ENCODE results near the gene CSAG2. TPM values are rescaled to one million over a fixed set of nuclear protein-coding genes. Genes with fewer than 3 reads are reported as not detected.
"Not testable (repeated sequence)": the region's sequence is repeated elsewhere in the genome, so short reads cannot be mapped to it uniquely, and the experiment has no call there.

The CSAG2 gene, protein sequence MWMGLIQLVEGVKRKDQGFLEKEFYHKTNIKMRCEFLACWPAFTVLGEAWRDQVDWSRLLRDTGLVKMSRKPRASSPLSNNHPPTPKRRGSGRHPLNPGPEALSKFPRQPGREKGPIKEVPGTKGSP
- total RNA-seq (2014; rRNA removed; shearing (Covaris generic); ENCODE audit: low replicate concordance), result not detected in 2 replicates

DNA sequence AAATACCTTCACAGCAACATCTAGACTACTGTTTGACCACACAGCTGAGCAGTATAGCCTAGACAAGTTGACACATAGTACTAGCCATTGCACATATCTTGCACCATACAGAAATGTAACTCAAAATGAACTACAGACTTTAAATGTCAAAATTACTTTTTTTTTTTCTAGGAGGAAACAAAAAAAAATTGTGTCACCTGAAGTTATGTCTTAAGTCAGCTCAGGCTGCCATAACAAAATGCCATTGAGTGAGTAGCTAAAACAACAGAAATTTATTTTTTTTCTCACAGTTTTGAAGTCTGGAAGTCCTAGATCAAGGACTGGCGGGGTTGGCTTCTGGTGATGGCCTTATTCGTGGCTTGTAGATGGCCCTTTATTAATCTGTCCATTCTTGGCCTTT lies at the start of gene CSAG2:
Gene CSAG2 (minus strand): TSS at position 101 of the 400 bp plus-strand sequence. CDS start 161 bp downstream, outside the sequence.
- in situ Hi-C loops (cut with HindIII; ENCODE audit: low pct_unique_long_range_greater_than_20kb, low sequenced_read_pairs); DNase-seq (ENCODE audit: low read depth): not testable (repeated sequence)

DNA sequence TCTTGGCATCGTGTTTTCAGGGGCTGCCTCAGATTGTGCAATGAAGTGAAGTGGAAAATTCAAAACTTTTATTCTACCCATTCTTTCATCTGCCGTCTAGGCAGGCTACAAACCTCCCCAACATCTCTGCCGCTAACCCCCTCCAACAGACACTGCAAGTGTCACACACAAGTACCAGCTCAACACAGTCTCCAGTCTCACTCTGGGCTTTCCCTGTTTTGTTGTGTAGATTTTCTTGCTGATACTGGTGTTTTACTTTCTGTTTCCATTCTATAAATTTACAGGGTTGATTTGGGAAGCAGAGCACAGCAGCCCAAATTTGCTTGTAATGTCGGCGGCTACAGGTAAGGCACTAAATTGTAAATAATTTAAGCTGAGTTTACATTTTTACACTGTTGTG lies 45.8 kb upstream of the CSAG2 start:
- in situ Hi-C loops (cut with HindIII; ENCODE audit: low pct_unique_long_range_greater_than_20kb, low sequenced_read_pairs), result not testable (repeated sequence)

DNA sequence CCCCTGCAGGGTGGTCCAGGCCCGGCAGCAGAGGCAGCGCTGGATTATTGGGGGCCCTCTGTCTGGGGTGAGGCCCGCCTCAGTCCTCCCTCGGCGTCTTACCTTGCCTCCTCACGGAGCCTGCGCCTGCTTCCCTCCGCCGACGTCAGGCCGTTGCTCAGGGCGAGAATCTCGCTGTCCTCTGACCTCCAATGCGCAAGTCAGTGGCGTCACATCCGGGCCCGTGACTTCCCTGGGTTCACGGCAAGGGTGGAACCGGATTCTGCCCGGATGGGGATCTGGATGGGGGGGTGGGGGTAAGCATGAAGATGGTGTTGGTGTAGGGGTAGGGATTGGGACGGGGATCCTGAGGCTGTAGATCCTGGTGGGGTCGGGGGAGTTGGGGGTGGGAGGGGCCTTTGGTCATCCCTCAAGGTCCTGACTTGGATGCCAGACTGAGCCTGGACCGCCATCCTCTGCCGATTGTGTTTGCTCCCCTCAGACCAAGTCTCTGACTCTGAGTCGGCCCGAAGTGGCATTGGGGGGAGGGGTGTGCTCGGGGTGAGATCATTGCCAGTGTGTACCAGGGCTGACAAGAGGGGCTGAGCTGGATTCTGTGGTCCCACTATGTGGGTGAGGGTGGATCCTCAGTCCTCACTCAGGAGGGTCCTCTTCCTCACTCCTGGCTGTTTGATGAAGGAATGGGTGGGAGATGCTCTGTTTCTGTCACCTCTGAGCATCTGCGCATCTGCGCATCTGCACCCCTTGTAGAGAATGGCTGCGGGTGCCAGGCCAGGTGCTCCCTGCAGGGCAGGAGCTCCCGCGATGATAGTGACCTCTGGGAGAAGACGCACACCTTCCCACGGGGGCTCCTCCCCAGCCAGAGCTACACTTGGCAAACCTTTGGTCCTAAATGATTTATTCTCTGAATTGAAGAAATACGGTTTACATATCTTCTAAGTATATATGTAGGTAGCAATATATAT lies 44.9 kb upstream of the CSAG2 start, which contains the start of gene MAGEA2:
Gene MAGEA2 (minus strand): TSS at position 157 of the 965 bp plus-strand sequence. CDS start 2,479 bp downstream, outside the sequence.
- in situ Hi-C loops (cut with HindIII; ENCODE audit: low pct_unique_long_range_greater_than_20kb, low sequenced_read_pairs); DNase-seq (ENCODE audit: low read depth): not testable (repeated sequence)

More for the DNA sequence above, 45.8 kb upstream of the CSAG2 start:
- DNase-seq (ENCODE audit: low read depth), result not testable (repeated sequence)

DNA sequence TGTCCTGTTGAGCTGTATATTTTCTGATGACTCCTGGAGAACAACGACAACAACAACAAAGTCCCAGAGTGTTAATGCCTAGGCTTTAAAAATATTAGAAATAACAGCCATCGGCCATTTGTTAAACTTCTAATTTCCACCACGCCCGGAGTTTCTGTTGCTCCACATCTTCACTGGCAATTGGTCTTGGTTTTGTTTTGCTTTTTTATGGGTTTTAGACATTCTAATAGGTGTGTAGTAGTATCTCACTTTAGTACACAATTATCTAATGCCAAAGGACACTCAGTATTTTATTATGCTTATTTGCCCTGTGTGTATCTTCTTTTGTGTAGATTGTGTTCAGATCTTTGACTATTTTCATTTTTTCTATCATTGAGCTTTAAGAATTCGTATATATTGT lies 29.5 kb upstream of the CSAG2 start:
- no peak for DNase-seq (ENCODE audit: low read depth)
- in situ Hi-C loops (cut with HindIII; ENCODE audit: low pct_unique_long_range_greater_than_20kb, low sequenced_read_pairs), result no loop called here

DNA sequence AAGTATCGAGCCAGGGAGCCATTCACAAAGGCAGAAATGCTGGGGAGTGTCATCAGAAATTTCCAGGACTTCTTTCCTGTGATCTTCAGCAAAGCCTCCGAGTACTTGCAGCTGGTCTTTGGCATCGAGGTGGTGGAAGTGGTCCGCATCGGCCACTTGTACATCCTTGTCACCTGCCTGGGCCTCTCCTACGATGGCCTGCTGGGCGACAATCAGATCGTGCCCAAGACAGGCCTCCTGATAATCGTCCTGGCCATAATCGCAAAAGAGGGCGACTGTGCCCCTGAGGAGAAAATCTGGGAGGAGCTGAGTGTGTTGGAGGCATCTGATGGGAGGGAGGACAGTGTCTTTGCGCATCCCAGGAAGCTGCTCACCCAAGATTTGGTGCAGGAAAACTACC lies 27.5 kb upstream of the CSAG2 start:
- DNase-seq (ENCODE audit: low read depth); in situ Hi-C loops (cut with HindIII; ENCODE audit: low pct_unique_long_range_greater_than_20kb, low sequenced_read_pairs): not testable (repeated sequence)

DNA sequence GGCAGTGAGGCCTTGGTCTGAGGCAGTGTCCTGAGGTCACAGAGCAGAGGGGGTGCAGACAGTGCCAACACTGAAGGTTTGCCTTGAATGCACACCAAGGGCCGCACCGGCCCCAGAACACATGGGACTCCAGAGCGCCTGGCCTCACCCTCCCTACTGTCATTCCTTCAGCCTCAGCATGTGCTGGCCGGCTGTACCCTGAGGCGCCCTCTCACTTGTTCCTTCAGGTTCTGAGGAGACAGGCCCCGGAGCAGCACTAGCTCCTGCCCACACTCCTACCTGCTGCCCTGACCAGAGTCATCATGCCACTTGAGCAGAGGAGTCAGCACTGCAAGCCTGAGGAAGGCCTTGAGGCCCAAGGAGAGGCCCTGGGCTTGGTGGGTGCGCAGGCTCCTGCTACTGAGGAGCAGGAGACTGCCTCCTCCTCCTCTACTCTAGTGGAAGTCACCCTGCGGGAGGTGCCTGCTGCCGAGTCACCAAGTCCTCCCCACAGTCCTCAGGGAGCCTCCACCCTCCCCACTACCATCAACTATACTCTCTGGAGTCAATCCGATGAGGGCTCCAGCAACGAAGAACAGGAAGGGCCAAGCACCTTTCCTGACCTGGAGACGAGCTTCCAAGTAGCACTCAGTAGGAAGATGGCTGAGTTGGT lies 26.9 kb upstream of the CSAG2 start:
- DNase-seq (ENCODE audit: low read depth), result no peak
- in situ Hi-C loops (cut with HindIII; ENCODE audit: low pct_unique_long_range_greater_than_20kb, low sequenced_read_pairs), result no loop called here

DNA sequence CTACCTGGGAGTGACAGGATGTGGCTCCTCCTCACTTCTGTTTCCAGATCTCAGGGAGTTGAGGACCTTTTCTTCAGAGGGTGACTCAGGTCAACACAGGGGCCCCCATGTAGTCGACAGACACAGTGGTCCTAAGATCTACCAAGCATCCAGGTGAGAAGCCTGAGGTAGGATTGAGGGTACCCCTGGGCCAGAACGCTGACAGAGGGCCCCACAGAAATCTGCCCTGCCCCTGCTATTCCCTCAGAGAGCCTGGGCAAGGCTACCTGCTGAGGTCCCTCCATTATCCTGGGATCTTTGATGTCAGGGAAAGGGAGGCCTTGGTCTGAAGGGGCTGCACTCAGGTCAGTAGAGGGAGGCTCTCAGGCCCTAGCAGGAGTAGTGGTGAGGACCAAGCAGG lies 26.0 kb upstream of the CSAG2 start:
- in situ Hi-C loops (cut with HindIII; ENCODE audit: low pct_unique_long_range_greater_than_20kb, low sequenced_read_pairs), result no loop called here
- DNase-seq (ENCODE audit: low read depth), result no peak

DNA sequence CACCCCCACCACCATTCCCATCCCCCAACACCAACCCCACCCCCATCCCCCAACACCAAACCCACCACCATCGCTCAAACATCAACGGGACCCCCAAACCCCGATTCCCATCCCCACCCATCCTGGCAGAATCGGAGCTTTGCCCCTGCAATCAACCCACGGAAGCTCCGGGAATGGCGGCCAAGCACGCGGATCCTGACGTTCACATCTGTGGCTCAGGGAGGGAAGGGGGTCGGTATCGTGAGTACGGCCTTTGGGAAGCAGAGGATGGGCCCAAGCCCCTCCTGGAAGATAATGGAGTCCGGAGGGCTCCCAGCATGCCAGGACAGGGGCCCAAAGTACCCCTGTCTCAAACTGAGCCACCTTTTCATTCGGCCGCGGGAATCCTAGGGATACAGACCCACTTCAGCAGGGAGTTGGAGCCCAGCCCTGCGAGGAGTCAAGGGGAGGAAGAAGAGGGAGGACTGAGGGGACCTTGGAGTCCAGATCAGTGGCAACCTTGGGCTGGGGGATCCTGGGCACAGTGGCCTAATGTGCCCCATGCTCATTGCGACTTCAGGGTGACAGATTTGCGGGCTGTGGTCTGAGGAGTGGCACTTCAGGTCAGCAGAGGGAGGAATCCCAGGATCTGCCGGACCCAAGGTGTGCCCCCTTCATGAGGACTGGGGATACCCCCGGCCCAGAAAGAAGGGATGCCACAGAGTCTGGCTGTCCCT lies 25.2 kb upstream of the CSAG2 start:
- in situ Hi-C loops (cut with HindIII; ENCODE audit: low pct_unique_long_range_greater_than_20kb, low sequenced_read_pairs), result not testable (repeated sequence)

DNA sequence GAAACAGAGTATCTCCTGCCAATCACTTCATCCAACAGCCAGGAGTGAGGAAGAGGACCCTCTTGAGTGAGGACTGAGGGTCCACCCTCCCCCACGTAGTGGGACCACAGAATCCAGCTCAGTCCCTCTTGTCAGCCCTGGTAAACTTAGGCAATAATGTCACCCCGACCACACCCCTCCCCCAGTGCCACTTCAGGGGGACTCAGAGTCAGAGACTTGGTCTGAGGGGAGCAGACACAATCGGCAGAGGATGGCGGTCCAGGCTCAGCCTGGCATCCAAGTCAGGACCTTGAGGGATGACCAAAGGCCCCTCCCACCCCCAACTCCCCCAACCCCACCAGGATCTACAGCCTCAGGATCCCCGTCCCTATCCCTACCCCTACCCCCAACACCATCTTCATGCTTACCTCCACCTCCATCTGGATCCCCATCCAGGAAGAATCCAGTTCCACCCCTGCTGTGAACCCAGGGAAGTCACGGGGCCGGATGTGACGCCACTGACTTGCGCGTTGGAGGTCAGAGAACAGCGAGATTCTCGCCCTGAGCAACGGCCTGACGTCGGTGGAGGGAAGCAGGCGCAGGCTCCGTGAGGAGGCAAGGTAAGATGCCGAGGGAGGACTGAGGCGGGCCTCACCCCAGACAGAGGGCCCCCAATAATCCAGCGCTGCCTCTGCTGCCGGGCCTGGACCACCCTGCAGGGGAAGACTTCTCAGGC lies 24.3 kb upstream of the CSAG2 start, which contains the start of the genes CSAG1 and MAGEA12:
Gene CSAG1 (minus strand): TSS at position 461 of the 715 bp plus-strand sequence. CDS start 1,261 bp downstream, outside the sequence.
Gene MAGEA12 (plus strand): TSS at position 497 of the 715 bp plus-strand sequence. CDS start 2,405 bp downstream, outside the sequence.
- DNase-seq (ENCODE audit: low read depth), result no peak
- in situ Hi-C loops (cut with HindIII; ENCODE audit: low pct_unique_long_range_greater_than_20kb, low sequenced_read_pairs), result no loop called here

More for the DNA sequence above, 25.2 kb upstream of the CSAG2 start:
- DNase-seq (ENCODE audit: low read depth), result not testable (repeated sequence)

DNA sequence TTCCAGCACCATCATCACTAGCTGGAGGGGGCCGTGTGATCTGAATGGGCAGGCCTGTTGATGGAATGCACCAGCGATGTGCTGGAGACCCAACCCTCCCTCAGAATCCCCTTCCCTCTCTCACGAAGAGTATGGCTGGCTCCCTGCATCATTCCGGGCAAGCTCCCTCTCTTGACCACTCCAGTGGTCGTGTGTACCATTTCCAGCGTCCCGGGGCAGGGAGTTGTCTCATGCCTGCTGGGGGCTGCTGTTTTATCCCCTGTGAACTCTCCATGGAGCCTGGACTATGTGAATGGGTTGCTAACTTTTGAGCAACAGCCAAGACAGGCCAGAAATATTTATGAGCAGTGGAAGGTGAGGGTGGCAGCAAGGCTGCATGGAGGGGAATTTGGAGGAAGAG lies 16.3 kb upstream of the CSAG2 start:
- DNase-seq (ENCODE audit: low read depth), result no peak
- in situ Hi-C loops (cut with HindIII; ENCODE audit: low pct_unique_long_range_greater_than_20kb, low sequenced_read_pairs), result no loop called here

DNA sequence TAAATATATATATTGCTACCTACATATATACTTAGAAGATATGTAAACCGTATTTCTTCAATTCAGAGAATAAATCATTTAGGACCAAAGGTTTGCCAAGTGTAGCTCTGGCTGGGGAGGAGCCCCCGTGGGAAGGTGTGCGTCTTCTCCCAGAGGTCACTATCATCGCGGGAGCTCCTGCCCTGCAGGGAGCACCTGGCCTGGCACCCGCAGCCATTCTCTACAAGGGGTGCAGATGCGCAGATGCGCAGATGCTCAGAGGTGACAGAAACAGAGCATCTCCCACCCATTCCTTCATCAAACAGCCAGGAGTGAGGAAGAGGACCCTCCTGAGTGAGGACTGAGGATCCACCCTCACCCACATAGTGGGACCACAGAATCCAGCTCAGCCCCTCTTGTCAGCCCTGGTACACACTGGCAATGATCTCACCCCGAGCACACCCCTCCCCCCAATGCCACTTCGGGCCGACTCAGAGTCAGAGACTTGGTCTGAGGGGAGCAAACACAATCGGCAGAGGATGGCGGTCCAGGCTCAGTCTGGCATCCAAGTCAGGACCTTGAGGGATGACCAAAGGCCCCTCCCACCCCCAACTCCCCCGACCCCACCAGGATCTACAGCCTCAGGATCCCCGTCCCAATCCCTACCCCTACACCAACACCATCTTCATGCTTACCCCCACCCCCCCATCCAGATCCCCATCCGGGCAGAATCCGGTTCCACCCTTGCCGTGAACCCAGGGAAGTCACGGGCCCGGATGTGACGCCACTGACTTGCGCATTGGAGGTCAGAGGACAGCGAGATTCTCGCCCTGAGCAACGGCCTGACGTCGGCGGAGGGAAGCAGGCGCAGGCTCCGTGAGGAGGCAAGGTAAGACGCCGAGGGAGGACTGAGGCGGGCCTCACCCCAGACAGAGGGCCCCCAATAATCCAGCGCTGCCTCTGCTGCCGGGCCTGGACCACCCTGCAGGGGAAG lies 5.0 kb upstream of the CSAG2 start, which contains the start of gene MAGEA2B:
Gene MAGEA2B (plus strand): TSS at position 814 of the 973 bp plus-strand sequence. CDS start 2,479 bp downstream, outside the sequence.
- DNase-seq (ENCODE audit: low read depth); in situ Hi-C loops (cut with HindIII; ENCODE audit: low pct_unique_long_range_greater_than_20kb, low sequenced_read_pairs): not testable (repeated sequence)

DNA sequence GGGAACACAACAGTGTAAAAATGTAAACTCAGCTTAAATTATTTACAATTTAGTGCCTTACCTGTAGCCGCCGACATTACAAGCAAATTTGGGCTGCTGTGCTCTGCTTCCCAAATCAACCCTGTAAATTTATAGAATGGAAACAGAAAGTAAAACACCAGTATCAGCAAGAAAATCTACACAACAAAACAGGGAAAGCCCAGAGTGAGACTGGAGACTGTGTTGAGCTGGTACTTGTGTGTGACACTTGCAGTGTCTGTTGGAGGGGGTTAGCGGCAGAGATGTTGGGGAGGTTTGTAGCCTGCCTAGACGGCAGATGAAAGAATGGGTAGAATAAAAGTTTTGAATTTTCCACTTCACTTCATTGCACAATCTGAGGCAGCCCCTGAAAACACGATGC lies 4.1 kb upstream of the CSAG2 start:
- DNase-seq (ENCODE audit: low read depth); in situ Hi-C loops (cut with HindIII; ENCODE audit: low pct_unique_long_range_greater_than_20kb, low sequenced_read_pairs): not testable (repeated sequence)

DNA sequence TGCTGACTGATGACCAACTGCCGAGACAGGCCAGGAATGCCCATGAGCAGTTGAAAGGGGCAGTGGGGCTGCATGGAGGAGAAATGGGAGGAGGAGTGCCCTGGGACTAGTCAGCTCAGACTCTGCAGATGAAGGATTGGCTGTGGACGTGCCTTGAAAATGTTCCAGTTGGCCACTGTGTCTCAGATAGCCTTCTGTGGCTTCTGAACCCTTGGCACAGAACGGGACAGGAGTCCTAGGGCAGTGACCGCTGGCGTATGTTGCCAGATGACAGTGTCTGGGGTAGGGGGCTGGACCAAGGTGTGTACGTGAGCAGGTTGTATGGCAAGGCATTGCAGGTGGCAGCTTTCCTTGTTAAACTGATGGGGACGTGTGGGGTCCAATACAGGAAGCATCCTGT lies 2.6 kb downstream of the CSAG2 start:
- DNase-seq (ENCODE audit: low read depth); in situ Hi-C loops (cut with HindIII; ENCODE audit: low pct_unique_long_range_greater_than_20kb, low sequenced_read_pairs): not testable (repeated sequence)

DNA sequence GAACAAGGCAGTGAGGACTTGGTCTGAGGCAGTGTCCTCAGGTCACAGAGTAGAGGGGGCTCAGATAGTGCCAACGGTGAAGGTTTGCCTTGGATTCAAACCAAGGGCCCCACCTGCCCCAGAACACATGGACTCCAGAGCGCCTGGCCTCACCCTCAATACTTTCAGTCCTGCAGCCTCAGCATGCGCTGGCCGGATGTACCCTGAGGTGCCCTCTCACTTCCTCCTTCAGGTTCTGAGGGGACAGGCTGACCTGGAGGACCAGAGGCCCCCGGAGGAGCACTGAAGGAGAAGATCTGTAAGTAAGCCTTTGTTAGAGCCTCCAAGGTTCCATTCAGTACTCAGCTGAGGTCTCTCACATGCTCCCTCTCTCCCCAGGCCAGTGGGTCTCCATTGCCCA lies 8.7 kb downstream of the CSAG2 start:
- DNase-seq (ENCODE audit: low read depth); in situ Hi-C loops (cut with HindIII; ENCODE audit: low pct_unique_long_range_greater_than_20kb, low sequenced_read_pairs): not testable (repeated sequence)

DNA sequence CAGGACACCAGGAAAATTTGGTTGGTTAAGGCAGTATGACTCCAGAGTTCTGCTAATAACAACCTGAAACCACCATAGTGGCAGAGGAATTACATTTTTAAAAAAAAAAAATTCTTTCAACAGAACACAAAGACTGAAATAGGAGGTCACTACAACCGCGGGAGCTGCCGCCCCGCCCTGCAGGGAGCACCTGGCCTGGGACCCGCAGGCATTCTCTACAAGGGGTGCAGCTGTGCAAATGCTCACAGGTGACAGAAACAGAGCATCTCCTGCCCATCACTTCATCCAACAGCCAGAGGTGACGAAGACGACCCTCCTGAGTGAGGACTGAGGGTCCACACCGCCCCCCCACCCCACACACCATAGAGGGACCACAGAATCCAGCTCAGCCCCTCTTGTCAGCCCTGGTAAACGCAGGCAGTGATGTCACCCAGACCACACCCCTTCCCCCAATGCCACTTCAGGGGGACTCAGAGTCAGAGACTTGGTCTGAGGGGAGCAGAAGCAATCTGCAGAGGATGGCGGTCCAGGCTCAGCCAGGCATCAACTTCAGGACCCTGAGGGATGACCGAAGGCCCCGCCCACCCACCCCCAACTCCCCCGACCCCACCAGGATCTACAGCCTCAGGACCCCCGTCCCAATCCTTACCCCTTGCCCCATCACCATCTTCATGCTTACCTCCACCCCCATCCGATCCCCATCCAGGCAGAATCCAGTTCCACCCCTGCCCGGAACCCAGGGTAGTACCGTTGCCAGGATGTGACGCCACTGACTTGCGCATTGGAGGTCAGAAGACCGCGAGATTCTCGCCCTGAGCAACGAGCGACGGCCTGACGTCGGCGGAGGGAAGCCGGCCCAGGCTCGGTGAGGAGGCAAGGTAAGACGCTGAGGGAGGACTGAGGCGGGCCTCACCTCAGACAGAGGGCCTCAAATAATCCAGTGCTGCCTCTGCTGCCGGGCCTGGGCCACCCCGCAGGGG lies 10.8 kb downstream of the CSAG2 start, which contains the start of gene MAGEA3:
Gene MAGEA3 (plus strand): TSS at position 843 of the 980 bp plus-strand sequence. CDS start 2,039 bp downstream, outside the sequence.
- in situ Hi-C loops (cut with HindIII; ENCODE audit: low pct_unique_long_range_greater_than_20kb, low sequenced_read_pairs); DNase-seq (ENCODE audit: low read depth): not testable (repeated sequence)

Measured in Caki2 (cell line).